Activated CD4-positive, alpha-beta memory T cell treated with anti-CD3 and anti-CD28 coated beads, Interleukin-2, amount 10 ng/mL, durations not matched to agents 7 days and 5 days (primary cell): Measurements from ENCODE around the gene TIGD6. TPM values are rescaled to one million over a fixed set of nuclear protein-coding genes. Genes with fewer than 3 reads are reported as not detected.
A peak's percentile ranks its signal among the peaks of the same experiment; 100 is the strongest.
"Not testable (repeated sequence)": the region's sequence is repeated elsewhere in the genome, so short reads cannot be mapped to it uniquely, and the experiment has no call there.

Experiments used
- CTCF ChIA-PET: fragments of 350-600 bp; sonication (Branson Sonifier 250); formaldehyde crosslinking; loops from one replicate; lab custom pipeline; 2021; ENCODE audit warnings: antibody characterized with exemption, inconsistent platforms; lab: Charles Lee
- POLR2A ChIA-PET: fragments of 350-600 bp; sonication (Branson Sonifier 250); formaldehyde crosslinking; loops from one replicate; lab custom pipeline; 2021; ENCODE audit warnings: antibody characterized with exemption; lab: Charles Lee
- DNase-seq: peaks from one replicate; pipeline ENCODE4 v3.0.0-alpha.2; 2020
- H3K27ac Mint-ChIP-seq: one replicate; pipeline ENCODE4 v1.8.0; 2021; ENCODE audit warnings: mild to moderate bottlenecking, mixed read lengths
- H3K27me3 Mint-ChIP-seq: one replicate; pipeline ENCODE4 v1.8.0; 2021; ENCODE audit warnings: mixed read lengths
- H3K36me3 Mint-ChIP-seq: one replicate; pipeline ENCODE4 v1.8.0; 2021; ENCODE audit warnings: low read depth, mixed read lengths
- H3K4me1 Mint-ChIP-seq: one replicate; pipeline ENCODE4 v1.8.0; 2021; ENCODE audit warnings: mixed read lengths
- H3K4me3 Mint-ChIP-seq: one replicate; pipeline ENCODE4 v1.8.0; 2021; ENCODE audit warnings: mild to moderate bottlenecking, mixed read lengths
- H3K9me3 Mint-ChIP-seq: one replicate; pipeline ENCODE4 v1.8.0; 2021; ENCODE audit warnings: mixed read lengths
- total RNA-seq, 2 experiments: library from RNA; stranded (reverse); gene quantifications; one replicate each; pipeline ENCODE4 v1.2.3, GENCODE V29; 2021

Gene TIGD6
- total RNA-seq, 2 experiments from 2014 or later: 2.0 to 2.3 TPM

DNA sequence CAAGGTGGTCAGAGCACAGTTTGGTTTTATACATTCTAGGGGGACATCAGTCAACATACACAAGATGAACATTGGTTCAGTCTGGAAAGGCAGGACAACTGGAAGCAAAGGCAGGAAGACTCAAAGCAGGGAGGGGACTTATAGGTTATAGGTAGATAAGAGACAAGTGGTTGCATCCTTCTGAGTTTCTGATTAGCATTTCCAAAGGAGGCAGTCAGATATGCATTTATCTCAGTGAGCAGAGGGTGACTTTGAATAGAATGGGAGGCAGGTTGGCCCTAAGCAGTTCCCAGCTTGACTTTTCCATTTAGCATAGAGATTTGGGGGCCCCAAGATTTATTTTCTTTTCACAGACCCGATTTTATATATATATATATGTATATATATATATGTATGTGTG lies 27.6 kb upstream of the TIGD6 start:
- H3K27ac Mint-ChIP-seq, H3K9me3 Mint-ChIP-seq, DNase-seq, H3K4me1 Mint-ChIP-seq, H3K27me3 Mint-ChIP-seq, POLR2A ChIA-PET, H3K4me3 Mint-ChIP-seq: not testable (repeated sequence)
- peaks cover 62% of the 10 kb centered on the region for H3K36me3 Mint-ChIP-seq
- CTCF ChIA-PET: interaction anchor here (1.0 to 1.3 kb wide), 2 partner anchors 13 to 135 kb away, joined by 3 to 4 read pairs; no protein-coding TSS in a partner anchor

DNA sequence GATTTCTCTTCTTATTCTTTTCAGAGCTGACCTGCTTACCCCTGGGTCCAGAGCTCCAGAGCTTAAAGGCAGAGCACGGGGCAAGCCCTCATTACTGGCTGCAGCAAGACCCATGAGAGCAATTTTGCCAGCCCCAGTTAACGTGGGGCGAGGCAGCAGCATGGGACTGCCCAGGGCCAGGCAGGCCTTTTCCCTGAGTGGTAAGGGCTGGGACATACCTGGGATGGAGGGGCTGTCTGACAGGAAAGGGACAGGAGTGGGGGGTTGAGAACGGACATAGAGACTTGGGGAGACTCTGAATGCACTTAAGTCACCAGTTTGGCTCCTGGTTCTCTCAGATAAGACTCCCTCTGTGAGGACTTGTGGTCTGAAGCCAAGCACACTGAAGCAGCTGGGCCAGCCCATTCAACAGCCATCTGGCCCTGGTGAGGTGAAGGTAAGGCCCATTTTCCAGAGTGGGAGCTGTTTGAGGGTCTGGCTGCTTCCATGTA lies 26.3 kb upstream of the TIGD6 start:
- H3K27me3 Mint-ChIP-seq: no peaks in the 10 kb centered on the region
- H3K4me3 Mint-ChIP-seq: no peak overlapping the region
- ChIA-PET POLR2A (interaction anchor here (1.2 kb wide), 1 partner anchor 13 kb away, joined by 3 read pairs; no protein-coding TSS in a partner anchor), CTCF (no interaction called here)
- peaks cover 64% of the 10 kb centered on the region for H3K36me3 Mint-ChIP-seq
- no peaks in the 10 kb centered on the region for H3K9me3 Mint-ChIP-seq
- no peak for DNase-seq
- H3K27ac Mint-ChIP-seq: no peak overlapping the region
- H3K4me1 Mint-ChIP-seq: peaks cover 9% of the 10 kb centered on the region

DNA sequence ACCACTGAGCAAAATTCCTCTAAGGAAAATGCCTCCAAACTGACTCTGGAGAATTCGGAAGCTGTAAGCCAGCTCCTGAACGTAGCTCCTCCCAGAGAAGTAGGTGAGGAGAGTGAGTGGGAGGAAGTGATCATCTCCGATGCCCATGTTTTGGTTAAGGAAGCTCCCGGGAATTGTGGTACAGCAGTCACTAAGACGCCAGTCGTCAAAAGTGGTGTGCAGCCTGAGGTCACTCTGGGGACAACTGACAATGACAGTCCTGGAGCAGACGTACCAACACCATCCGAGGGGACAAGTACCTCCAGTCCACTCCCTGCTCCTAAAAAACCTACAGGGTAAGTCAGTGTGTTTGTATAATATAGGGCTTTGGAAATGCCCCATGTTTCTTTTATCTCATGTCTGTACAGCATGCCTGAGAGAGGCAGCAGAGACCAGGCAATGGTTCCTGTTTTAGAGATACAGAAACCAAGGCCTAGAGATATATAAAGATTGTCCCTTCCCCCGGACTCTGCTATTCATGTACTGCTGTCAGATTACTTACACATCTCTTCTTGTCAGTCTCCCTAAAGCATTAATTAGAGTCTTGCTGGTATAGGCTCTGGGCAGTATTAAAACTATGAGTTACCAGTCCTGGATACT lies 24.0 kb upstream of the TIGD6 start:
- H3K9me3 Mint-ChIP-seq: no peaks in the 10 kb centered on the region
- POLR2A ChIA-PET: no interaction called here
- peaks cover 67% of the 10 kb centered on the region for H3K36me3 Mint-ChIP-seq
- H3K4me3 Mint-ChIP-seq: no peak overlapping the region
- peaks cover 20% of the 10 kb centered on the region for H3K4me1 Mint-ChIP-seq
- H3K27me3 Mint-ChIP-seq: no peaks in the 10 kb centered on the region
- DNase-seq: no peak
- CTCF ChIA-PET: interaction anchor here (1.4 kb wide), 1 partner anchor 97 kb away, joined by 3 read pairs; no protein-coding TSS in a partner anchor
- no peak overlapping the region for H3K27ac Mint-ChIP-seq

DNA sequence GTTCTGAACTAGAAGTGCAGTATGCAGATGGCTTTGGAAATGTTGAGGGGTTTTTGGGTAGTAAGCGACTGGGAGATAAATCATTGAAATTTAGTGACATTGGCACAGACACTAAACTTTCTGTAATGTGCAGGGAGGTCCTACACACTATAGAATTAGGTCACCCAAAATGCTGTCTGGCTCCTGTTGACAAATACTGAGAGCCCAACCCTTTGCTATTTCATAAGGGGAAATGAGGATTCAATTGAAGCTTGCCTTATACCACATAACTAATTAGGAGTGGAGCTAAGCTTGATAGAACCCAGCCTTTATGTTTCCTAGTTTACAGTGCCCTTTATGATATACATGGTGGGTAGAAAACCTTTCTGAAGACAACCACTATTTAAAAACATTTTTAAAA lies 22.7 kb upstream of the TIGD6 start:
- POLR2A ChIA-PET: interaction anchor here (1.1 to 1.4 kb wide), 2 partner anchors 11 to 23 kb away, joined by 4 read pairs; partner anchors contain the start of genes HMGXB3 and TIGD6
- peaks cover 70% of the 10 kb centered on the region for H3K36me3 Mint-ChIP-seq
- peaks cover 20% of the 10 kb centered on the region for H3K4me1 Mint-ChIP-seq
- H3K27me3 Mint-ChIP-seq: no peaks in the 10 kb centered on the region
- H3K27ac Mint-ChIP-seq: no peak overlapping the region
- DNase-seq: no peak
- no peak overlapping the region for H3K4me3 Mint-ChIP-seq
- CTCF ChIA-PET: interaction anchor here (0.9 to 1.7 kb wide), 5 partner anchors 14 to 195 kb away, joined by 3 to 5 read pairs (median 3); no protein-coding TSS in a partner anchor
- no peaks in the 10 kb centered on the region for H3K9me3 Mint-ChIP-seq

DNA sequence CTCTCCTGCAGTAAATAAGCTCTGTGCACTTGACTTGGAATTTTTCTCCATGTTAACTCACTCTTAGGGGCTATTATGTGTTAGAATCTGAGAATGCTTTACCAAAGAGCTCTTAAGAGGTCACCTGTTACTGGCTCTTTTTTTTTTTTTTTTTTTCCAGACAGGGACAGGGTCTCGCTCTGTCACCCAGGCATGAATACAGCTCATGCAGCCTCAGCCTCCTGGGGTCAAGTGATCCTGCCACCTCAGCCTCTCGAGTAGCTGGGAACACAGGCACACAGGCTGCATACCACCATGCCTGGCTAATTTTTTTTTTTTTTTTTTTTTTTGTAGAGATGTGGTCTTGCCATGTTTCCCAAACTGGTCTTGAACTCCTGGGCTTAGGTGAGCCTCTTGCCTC lies 22.2 kb upstream of the TIGD6 start:
- Mint-ChIP-seq H3K36me3 (peaks cover 65% of the 10 kb centered on the region), H3K4me3 (no peak overlapping the region), H3K4me1 (peaks cover 20% of the 10 kb centered on the region), H3K27ac (peak overlapping the region; percentile 33), H3K27me3 (no peaks in the 10 kb centered on the region), H3K9me3 (no peaks in the 10 kb centered on the region)
- ChIA-PET POLR2A (interaction anchor here (0.9 to 1.4 kb wide), 4 partner anchors 8 to 22 kb away, joined by 3 to 4 read pairs (median 4); partner anchors contain the start of genes HMGXB3 and TIGD6), CTCF (interaction anchor here (0.6 to 1.7 kb wide), 4 partner anchors 14 to 1059 kb away, joined by 3 to 5 read pairs (median 3); no protein-coding TSS in a partner anchor)
- no peak for DNase-seq

DNA sequence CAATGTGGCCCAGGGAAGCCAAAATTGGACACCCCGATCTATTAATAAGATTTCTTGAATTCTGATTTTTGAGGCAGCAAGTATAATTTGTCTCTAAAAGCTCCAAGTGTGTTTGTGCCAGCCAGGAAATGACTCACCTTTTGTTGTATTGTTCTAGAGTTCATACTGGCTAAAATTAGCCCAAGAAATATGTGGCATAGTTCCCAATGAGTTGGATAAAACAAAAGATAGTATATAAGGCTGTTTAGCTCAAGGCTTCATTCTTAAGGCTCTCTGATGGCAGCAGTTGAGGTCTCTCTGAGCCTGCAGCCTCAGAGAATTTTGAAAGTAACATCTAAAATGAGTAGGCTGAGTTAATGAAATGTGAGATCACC lies 21.7 kb upstream of the TIGD6 start:
- DNase-seq: no peak
- Mint-ChIP-seq H3K4me1 (peaks cover 20% of the 10 kb centered on the region), H3K4me3 (no peak overlapping the region), H3K27me3 (no peaks in the 10 kb centered on the region), H3K27ac (peak overlapping the region; percentile 33), H3K9me3 (no peaks in the 10 kb centered on the region), H3K36me3 (peaks cover 66% of the 10 kb centered on the region)
- POLR2A ChIA-PET: interaction anchor here (0.9 to 1.4 kb wide), 4 partner anchors 9 to 21 kb away, joined by 3 to 4 read pairs (median 4); no protein-coding TSS in a partner anchor
- CTCF ChIA-PET: interaction anchor here (0.6 to 1.8 kb wide), 4 partner anchors 20 to 1059 kb away, joined by 3 to 5 read pairs (median 4); no protein-coding TSS in a partner anchor

DNA sequence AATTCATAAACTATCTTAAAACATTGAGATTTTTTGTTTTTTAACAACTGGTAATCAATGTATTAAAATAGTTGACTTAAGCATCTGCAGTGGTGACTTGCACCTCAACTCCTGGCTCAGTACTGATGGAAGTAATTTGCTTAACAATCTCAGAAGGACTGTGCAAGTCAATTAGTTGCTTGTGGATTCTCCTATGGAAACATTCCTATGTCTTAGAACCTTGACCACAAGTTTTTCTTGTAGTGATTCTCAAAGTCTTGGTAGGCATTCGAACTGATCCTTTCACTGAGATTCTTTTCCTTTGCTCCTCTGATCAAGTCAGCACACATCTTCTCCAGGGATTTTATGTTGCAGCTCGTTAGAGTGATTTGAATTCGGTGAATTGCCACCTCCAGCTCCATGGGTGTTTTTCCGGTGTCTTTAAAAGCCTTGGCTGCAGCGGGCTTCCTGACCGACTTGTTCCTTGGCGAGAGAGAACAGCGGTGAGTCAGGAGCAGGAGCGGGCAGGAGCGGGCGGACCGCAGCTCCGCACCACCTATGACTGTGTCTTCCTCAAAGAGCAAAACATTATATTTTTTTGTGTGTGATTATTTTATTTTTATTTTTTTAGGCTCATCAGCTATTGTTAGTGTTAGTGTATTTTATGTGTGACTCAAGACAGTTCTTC lies 21.2 kb upstream of the TIGD6 start:
- POLR2A ChIA-PET: interaction anchor here (0.9 to 1.4 kb wide), 5 partner anchors 10 to 21 kb away, joined by 3 to 5 read pairs (median 3); partner anchors contain the start of genes HMGXB3 and TIGD6

DNA sequence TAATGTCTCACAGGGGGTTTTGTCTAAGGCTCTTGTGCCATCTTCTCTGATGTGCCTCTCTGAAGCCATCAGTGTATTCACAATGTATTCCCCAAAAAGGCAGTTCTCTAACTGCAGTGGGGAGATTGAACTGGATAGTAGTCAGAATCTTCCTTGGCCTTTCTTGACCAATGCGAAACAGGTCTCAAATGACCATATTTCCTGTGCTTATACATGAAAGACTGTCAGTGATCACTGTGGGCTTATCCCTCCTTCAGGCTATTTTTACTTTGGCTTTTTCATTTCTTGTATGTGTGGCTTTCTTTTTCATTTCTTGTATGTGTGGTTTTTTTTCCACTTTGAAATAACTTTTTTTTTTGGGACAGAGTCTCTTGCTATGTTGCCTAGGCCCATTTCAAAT lies 19.8 kb upstream of the TIGD6 start:
- POLR2A ChIA-PET: interaction anchor here (1.2 kb wide), 1 partner anchor 20 kb away, joined by 5 read pairs; the partner anchor contains the start of genes HMGXB3 and TIGD6
- peak overlapping the region; percentile 47 for H3K27ac Mint-ChIP-seq
- DNase-seq: no peak
- H3K9me3 Mint-ChIP-seq: peaks cover 6% of the 10 kb centered on the region
- H3K4me3 Mint-ChIP-seq: no peak overlapping the region
- CTCF ChIA-PET: interaction anchor here (0.9 to 1.8 kb wide), 2 partner anchors 18 to 331 kb away, joined by 3 to 5 read pairs; no protein-coding TSS in a partner anchor
- H3K4me1 Mint-ChIP-seq: peaks cover 20% of the 10 kb centered on the region
- H3K27me3 Mint-ChIP-seq: no peaks in the 10 kb centered on the region
- peaks cover 74% of the 10 kb centered on the region for H3K36me3 Mint-ChIP-seq

More for the DNA sequence above, 21.2 kb upstream of the TIGD6 start:
- peaks cover 20% of the 10 kb centered on the region for H3K4me1 Mint-ChIP-seq
- no peak for DNase-seq
- H3K27ac Mint-ChIP-seq: peak overlapping the region; percentile 33
- H3K36me3 Mint-ChIP-seq: peaks cover 68% of the 10 kb centered on the region
- H3K9me3 Mint-ChIP-seq: no peaks in the 10 kb centered on the region
- H3K27me3 Mint-ChIP-seq: no peaks in the 10 kb centered on the region
- no peak overlapping the region for H3K4me3 Mint-ChIP-seq
- CTCF ChIA-PET: interaction anchor here (1.1 to 1.8 kb wide), 4 partner anchors 13 to 197 kb away, joined by 3 to 5 read pairs (median 4); no protein-coding TSS in a partner anchor

DNA sequence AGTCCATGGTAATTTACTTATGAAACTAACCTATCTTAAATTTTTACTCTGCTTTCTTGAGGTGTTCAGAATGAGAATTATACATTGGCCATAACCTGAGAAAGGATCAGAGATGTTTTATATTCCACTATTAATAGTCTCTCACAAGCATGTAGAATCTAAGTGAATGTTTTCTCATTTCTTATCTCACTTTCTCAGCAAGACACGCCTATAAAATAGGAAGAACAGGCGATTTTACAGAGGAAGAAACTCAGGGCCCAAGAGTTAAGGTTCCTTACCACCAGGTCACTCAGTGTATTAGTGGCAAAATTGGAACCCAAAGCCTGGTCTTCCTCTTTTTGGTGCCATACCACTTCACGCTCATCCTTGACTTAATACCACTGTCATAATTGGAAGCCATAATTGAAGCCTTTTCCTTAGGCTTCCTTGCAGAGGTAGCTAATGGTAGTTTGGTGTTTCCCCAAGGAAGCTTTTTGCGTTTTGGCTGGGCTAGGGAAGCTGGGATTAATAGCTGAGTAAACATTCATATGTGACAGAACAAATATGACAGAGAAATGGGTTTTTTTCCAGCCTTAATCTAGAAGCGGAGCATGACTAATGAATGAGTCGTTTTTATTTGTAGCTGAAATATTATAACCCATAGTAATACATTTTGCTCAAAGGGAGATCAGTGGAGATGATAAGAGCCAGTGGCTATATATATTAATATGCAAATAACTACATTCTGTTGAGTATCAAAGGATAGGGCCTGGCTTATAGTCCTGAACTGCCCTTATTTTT lies 17.0 kb upstream of the TIGD6 start:
- ChIA-PET CTCF (interaction anchor here (0.6 to 1.4 kb wide), 4 partner anchors 8 to 383 kb away, joined by 3 to 6 read pairs (median 3); no protein-coding TSS in a partner anchor), POLR2A (interaction anchor here (0.9 to 1.1 kb wide), 2 partner anchors 10 to 15 kb away, joined by 3 read pairs; no protein-coding TSS in a partner anchor)
- Mint-ChIP-seq H3K4me3 (no peak overlapping the region), H3K9me3 (peaks cover 6% of the 10 kb centered on the region), H3K36me3 (peaks cover 84% of the 10 kb centered on the region), H3K27ac (no peak overlapping the region), H3K4me1 (peaks cover 18% of the 10 kb centered on the region), H3K27me3 (no peaks in the 10 kb centered on the region)
- DNase-seq: no peak

DNA sequence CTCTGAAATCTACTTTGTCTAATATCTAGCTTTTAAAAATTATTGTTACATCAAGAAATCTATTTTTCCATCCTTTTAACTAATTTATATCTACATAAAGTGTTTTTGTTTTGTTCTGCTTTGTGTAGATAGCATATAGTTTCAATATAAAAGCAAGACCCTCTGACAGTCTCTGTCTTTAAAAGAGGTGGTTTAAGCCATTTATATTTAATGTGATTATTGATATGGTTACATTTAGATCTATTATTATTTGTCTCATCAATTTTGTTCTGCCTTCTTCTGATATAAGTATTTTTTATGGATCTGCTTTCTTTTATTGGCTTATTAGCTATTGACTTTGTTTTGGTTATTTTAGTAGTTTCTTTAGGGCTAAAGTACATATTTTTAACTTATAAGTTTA lies 16.1 kb upstream of the TIGD6 start:
- Mint-ChIP-seq H3K4me3 (no peak overlapping the region), H3K4me1 (peaks cover 9% of the 10 kb centered on the region), H3K9me3 (peaks cover 6% of the 10 kb centered on the region), H3K27me3 (no peaks in the 10 kb centered on the region), H3K27ac (no peak overlapping the region), H3K36me3 (peaks cover 81% of the 10 kb centered on the region)
- ChIA-PET CTCF (interaction anchor here (0.7 to 1.4 kb wide), 2 partner anchors 10 to 118 kb away, joined by 3 to 6 read pairs; no protein-coding TSS in a partner anchor), POLR2A (no interaction called here)
- no peak for DNase-seq

DNA sequence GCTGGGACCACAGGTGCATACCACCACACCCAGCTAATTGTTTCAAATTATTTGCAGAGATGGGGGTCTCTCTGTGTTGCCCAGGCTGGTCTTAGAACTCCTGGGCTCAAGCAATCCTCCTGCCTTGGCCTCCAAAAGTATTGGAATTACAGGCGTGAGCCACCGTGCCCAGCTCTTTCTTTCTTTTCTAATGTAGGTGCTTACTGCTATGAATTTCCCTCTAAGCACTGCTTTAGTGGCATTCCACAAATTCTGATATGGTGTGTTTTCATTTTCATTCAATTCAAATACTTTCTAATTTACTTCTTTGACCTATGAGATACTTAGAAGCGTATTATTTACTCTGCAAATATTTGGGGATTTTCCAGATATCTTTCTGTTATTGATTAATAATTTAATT lies 15.0 kb upstream of the TIGD6 start:
- Mint-ChIP-seq H3K27ac (no peak overlapping the region), H3K9me3 (peaks cover 6% of the 10 kb centered on the region), H3K4me1 (peaks cover 3% of the 10 kb centered on the region), H3K36me3 (peaks cover 81% of the 10 kb centered on the region), H3K4me3 (no peak overlapping the region), H3K27me3 (no peaks in the 10 kb centered on the region)
- DNase-seq: no peak
- ChIA-PET CTCF (no interaction called here), POLR2A (no interaction called here)

DNA sequence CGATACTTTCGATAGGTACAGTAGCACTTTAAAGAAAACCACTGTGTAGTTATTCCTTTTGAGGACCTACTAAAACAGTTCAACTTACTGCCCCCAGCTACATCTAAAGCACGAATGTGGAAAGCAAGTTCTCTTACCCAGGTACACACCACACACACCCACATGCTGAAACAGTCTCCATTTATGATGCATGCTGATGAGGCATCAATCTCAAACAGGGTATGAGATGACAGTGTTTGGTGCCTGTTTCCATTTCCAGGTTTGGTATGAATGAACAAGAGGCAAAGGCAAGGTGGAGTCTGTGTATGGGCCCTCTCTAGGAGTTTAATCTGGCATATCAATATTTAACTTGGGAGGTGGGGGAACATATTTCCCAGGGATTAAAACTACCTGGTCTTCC lies 14.0 kb upstream of the TIGD6 start:
- CTCF ChIA-PET: no interaction called here
- POLR2A ChIA-PET: no interaction called here
- Mint-ChIP-seq H3K4me1 (peaks cover 2% of the 10 kb centered on the region), H3K9me3 (peaks cover 6% of the 10 kb centered on the region), H3K4me3 (no peak overlapping the region), H3K36me3 (peaks cover 85% of the 10 kb centered on the region), H3K27me3 (no peaks in the 10 kb centered on the region), H3K27ac (no peak overlapping the region)
- DNase-seq: no peak
